GM23338 (cell line): ENCODE measurements around the gene CHST13. TPM values are rescaled to one million over a fixed set of nuclear protein-coding genes. Genes with fewer than 3 reads are reported as not detected.

ENCODE experiments used
- ATAC-seq: fragments of 200-7000 bp; cut with Tn5 transposase; 3 replicates; pipeline ENCODE4 v1.9.1; 2020
- DNase-seq: peaks from one replicate; pipeline ENCODE4 v3.0.0-alpha.2; 2015; ENCODE audit warnings: low spot score
- H2AFZ ChIP-seq: fragments of 200-600 bp; sonication (generic); 2 replicates; pipeline ENCODE4 v1.8.0; 2016; ENCODE audit warnings: antibody characterized with exemption, mild to moderate bottlenecking, moderate library complexity
- H3F3A ChIP-seq: fragments of 200-600 bp; sonication (generic); replicated peaks from 2 replicates; pipeline ENCODE4 v1.8.0; 2017; ENCODE audit warnings: antibody characterized with exemption, mixed run types, low read depth
- H3K27ac ChIP-seq: fragments of 200-600 bp; sonication (generic); 2 replicates; pipeline ENCODE4 v1.6.1; 2016; ENCODE audit warnings: low read depth
- H3K27me3 ChIP-seq: fragments of 200-600 bp; sonication (generic); 2 replicates; pipeline ENCODE4 v1.8.0; 2016; ENCODE audit warnings: mild to moderate bottlenecking, mixed run types, moderate library complexity; ENCODE audit not compliant: insufficient read depth
- H3K36me3 ChIP-seq: fragments of 200-600 bp; sonication (generic); 2 replicates; pipeline ENCODE4 v1.8.0; 2016; ENCODE audit warnings: mild to moderate bottlenecking; ENCODE audit not compliant: insufficient read depth
- H3K4me1 ChIP-seq: fragments of 200-600 bp; sonication (generic); 2 replicates; pipeline ENCODE4 v1.8.0; 2016; ENCODE audit warnings: mild to moderate bottlenecking, moderate library complexity; ENCODE audit not compliant: insufficient read depth
- H3K4me2 ChIP-seq: fragments of 200-600 bp; sonication (generic); 2 replicates; pipeline ENCODE4 v1.7.1; 2017; ENCODE audit warnings: mixed run types
- H3K4me3 ChIP-seq: fragments of 200-600 bp; sonication (generic); 2 replicates; pipeline ENCODE4 v1.6.1; 2016; ENCODE audit warnings: mixed run types
- H3K79me2 ChIP-seq: fragments of 200-600 bp; sonication (generic); replicated peaks from 2 replicates; pipeline ENCODE4 v1.8.0; 2017; ENCODE audit warnings: mild to moderate bottlenecking; ENCODE audit not compliant: insufficient read depth
- H3K9me2 ChIP-seq: fragments of 200-600 bp; sonication (generic); 2 replicates; pipeline ENCODE4 v1.8.0; 2017; ENCODE audit not compliant: insufficient read depth
- H4K20me1 ChIP-seq: fragments of 200-600 bp; sonication (generic); replicated peaks from 2 replicates; pipeline ENCODE4 v1.8.0; 2017; ENCODE audit warnings: mild to moderate bottlenecking; ENCODE audit not compliant: insufficient read depth
- H3K27ac Mint-ChIP-seq: 2 replicates; pipeline ENCODE4 v1.8.0; 2020; ENCODE audit warnings: inconsistent platforms, mild to moderate bottlenecking, moderate library complexity, mixed read lengths
- H3K27me3 Mint-ChIP-seq: 3 replicates; pipeline ENCODE4 v1.8.0; 2022; ENCODE audit warnings: low read depth, mild to moderate bottlenecking, moderate library complexity, mixed read lengths, inconsistent platforms; ENCODE audit not compliant: insufficient read depth, poor library complexity
- H3K36me3 Mint-ChIP-seq: 3 replicates; pipeline ENCODE4 v1.8.0; 2021; ENCODE audit warnings: low read depth, mild to moderate bottlenecking, inconsistent platforms, moderate library complexity, mixed read lengths
- H3K4me1 Mint-ChIP-seq: 3 replicates; pipeline ENCODE4 v1.8.0; 2020; ENCODE audit warnings: mild to moderate bottlenecking, inconsistent platforms, mixed read lengths
- H3K4me3 Mint-ChIP-seq: 3 replicates; pipeline ENCODE4 v1.8.0; 2021; ENCODE audit warnings: moderate library complexity, mild to moderate bottlenecking, inconsistent platforms, mixed read lengths
- H3K9me3 Mint-ChIP-seq: 3 replicates; pipeline ENCODE4 v1.8.0; 2020; ENCODE audit warnings: moderate library complexity, mild to moderate bottlenecking, inconsistent platforms, mixed read lengths
- CREB1 ChIP-seq: fragments of 250-450 bp; sonication (Bioruptor Pico); IDR thresholded peaks from 2 replicates; pipeline ENCODE4 v1.5.0; 2020; ENCODE audit warnings: low read depth, mild to moderate bottlenecking, moderate library complexity
- EZH2 ChIP-seq: fragments of 200-600 bp; sonication (generic); IDR thresholded peaks from one replicate; pipeline ENCODE4 v1.8.0; 2017; ENCODE audit warnings: antibody characterized with exemption, mild to moderate bottlenecking, low read depth; ENCODE audit not compliant: unreplicated experiment
- EZH2phosphoT487 ChIP-seq: fragments of 200-600 bp; sonication (generic); IDR thresholded peaks from one replicate; pipeline ENCODE4 v1.8.1; 2018; ENCODE audit warnings: antibody characterized with exemption; ENCODE audit not compliant: unreplicated experiment
- JUNB ChIP-seq: IDR thresholded peaks from one replicate; pipeline ENCODE4 v1.6.1; 2016; ENCODE audit warnings: antibody characterized with exemption; ENCODE audit not compliant: unreplicated experiment
- NANOG ChIP-seq: IDR thresholded peaks from 2 replicates; pipeline ENCODE4 v1.6.1; 2016; ENCODE audit warnings: antibody characterized with exemption, borderline replicate concordance
- POLR2AphosphoS5 ChIP-seq: IDR thresholded peaks from 2 replicates; pipeline ENCODE4 v1.6.1; 2016; ENCODE audit warnings: antibody characterized with exemption, low read depth
- STAT1 ChIP-seq: IDR thresholded peaks from one replicate; pipeline ENCODE4 v1.6.1; 2016; ENCODE audit warnings: antibody characterized with exemption; ENCODE audit not compliant: unreplicated experiment
- ZNF114 ChIP-seq: fragments of 250-450 bp; sonication (Bioruptor Pico); IDR thresholded peaks from 2 replicates; pipeline ENCODE4 v1.5.0; 2020; ENCODE audit warnings: mild to moderate bottlenecking, moderate library complexity
- ZNF331 ChIP-seq: fragments of 250-450 bp; sonication (Bioruptor Pico); IDR thresholded peaks from 2 replicates; pipeline ENCODE4 v1.5.0; 2020; ENCODE audit warnings: low read depth, mild to moderate bottlenecking, moderate library complexity
- polyA plus RNA-seq: library from polyadenylated mRNA; unstranded; fragments of >200 nt; fragmentation: Nextera tagmentation; extraction: Ambion mirVana; gene quantifications from 2 replicates; pipeline ENCODE4 v1.2.1, GENCODE V29; 2016
- total RNA-seq: library from RNA; depleted of rRNA; stranded (reverse); fragments of >200 nt; shearing (Covaris generic); gene quantifications from 2 replicates; pipeline ENCODE4 v1.2.3, GENCODE V29; 2014
- TF ChIP-seq, protein P1 (sequence below): IDR thresholded peaks from one replicate; pipeline ENCODE4 v1.6.1; 2018; ENCODE audit warnings: antibody characterized with exemption; ENCODE audit not compliant: unreplicated experiment
- TF ChIP-seq, protein P2 (sequence below): IDR thresholded peaks from 2 replicates; pipeline ENCODE4 v1.6.1; 2016; ENCODE audit warnings: antibody characterized with exemption
- TF ChIP-seq, protein P3 (sequence below), 2 experiments: fragments of 200-600 bp in 1 of 2; sonication (generic) in 1 of 2; conservative IDR thresholded peaks; 2 replicates each; pipeline versions ENCODE4 v1.5.1 to v1.6.1; 2016 to 2017; ENCODE audit warnings: antibody characterized with exemption in 2 of 2, low read depth in 2 of 2, mild to moderate bottlenecking in 2 of 2, moderate library complexity in 1 of 2

The CHST13 gene
- total and polyA plus RNA-seq, 2 experiments from 2014 or later = 3.7 to 8.4 TPM

DNA sequence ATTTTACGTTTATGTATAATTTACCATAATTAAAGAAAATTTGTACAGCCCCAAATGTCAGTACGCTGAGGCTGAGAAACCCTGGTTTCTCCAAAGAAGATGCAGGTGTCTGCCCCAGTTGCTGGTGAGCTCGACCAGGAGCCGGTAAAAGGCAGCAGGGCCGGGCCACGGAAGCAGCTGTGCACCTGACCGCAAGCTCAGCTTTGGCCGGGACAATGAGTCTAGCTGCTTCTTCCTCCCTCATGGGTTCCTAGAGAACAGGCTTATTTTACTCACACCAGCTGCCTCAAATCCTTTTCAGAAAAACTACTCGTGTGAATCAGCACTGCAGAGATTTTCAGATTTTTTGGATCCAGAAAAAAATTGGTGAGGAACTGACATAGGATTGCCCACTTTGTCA is 30.2 kb upstream of the CHST13 start (continued):
- TF ChIP-seq, protein P1, sequence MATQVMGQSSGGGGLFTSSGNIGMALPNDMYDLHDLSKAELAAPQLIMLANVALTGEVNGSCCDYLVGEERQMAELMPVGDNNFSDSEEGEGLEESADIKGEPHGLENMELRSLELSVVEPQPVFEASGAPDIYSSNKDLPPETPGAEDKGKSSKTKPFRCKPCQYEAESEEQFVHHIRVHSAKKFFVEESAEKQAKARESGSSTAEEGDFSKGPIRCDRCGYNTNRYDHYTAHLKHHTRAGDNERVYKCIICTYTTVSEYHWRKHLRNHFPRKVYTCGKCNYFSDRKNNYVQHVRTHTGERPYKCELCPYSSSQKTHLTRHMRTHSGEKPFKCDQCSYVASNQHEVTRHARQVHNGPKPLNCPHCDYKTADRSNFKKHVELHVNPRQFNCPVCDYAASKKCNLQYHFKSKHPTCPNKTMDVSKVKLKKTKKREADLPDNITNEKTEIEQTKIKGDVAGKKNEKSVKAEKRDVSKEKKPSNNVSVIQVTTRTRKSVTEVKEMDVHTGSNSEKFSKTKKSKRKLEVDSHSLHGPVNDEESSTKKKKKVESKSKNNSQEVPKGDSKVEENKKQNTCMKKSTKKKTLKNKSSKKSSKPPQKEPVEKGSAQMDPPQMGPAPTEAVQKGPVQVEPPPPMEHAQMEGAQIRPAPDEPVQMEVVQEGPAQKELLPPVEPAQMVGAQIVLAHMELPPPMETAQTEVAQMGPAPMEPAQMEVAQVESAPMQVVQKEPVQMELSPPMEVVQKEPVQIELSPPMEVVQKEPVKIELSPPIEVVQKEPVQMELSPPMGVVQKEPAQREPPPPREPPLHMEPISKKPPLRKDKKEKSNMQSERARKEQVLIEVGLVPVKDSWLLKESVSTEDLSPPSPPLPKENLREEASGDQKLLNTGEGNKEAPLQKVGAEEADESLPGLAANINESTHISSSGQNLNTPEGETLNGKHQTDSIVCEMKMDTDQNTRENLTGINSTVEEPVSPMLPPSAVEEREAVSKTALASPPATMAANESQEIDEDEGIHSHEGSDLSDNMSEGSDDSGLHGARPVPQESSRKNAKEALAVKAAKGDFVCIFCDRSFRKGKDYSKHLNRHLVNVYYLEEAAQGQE = no peak
- no peak for TF ChIP-seq EZH2
- no peak for TF ChIP-seq ZNF331 (CRISPR knock-in tag)
- TF ChIP-seq, protein P2, sequence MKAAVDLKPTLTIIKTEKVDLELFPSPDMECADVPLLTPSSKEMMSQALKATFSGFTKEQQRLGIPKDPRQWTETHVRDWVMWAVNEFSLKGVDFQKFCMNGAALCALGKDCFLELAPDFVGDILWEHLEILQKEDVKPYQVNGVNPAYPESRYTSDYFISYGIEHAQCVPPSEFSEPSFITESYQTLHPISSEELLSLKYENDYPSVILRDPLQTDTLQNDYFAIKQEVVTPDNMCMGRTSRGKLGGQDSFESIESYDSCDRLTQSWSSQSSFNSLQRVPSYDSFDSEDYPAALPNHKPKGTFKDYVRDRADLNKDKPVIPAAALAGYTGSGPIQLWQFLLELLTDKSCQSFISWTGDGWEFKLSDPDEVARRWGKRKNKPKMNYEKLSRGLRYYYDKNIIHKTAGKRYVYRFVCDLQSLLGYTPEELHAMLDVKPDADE = no peak
- TF ChIP-seq NANOG = no peak
- no peak for TF ChIP-seq POLR2AphosphoS5
- TF ChIP-seq CREB1 (CRISPR knock-in tag) = no peak
- TF ChIP-seq, protein P3, sequence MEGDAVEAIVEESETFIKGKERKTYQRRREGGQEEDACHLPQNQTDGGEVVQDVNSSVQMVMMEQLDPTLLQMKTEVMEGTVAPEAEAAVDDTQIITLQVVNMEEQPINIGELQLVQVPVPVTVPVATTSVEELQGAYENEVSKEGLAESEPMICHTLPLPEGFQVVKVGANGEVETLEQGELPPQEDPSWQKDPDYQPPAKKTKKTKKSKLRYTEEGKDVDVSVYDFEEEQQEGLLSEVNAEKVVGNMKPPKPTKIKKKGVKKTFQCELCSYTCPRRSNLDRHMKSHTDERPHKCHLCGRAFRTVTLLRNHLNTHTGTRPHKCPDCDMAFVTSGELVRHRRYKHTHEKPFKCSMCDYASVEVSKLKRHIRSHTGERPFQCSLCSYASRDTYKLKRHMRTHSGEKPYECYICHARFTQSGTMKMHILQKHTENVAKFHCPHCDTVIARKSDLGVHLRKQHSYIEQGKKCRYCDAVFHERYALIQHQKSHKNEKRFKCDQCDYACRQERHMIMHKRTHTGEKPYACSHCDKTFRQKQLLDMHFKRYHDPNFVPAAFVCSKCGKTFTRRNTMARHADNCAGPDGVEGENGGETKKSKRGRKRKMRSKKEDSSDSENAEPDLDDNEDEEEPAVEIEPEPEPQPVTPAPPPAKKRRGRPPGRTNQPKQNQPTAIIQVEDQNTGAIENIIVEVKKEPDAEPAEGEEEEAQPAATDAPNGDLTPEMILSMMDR (conservative IDR thresholded peaks at IDR 0.05; ENCODE audit: low read depth in 2 of 2) = no peak
- no peak for TF ChIP-seq ZNF114 (CRISPR knock-in tag)
- TF ChIP-seq EZH2phosphoT487 = no peak
- TF ChIP-seq JUNB = no peak

DNA sequence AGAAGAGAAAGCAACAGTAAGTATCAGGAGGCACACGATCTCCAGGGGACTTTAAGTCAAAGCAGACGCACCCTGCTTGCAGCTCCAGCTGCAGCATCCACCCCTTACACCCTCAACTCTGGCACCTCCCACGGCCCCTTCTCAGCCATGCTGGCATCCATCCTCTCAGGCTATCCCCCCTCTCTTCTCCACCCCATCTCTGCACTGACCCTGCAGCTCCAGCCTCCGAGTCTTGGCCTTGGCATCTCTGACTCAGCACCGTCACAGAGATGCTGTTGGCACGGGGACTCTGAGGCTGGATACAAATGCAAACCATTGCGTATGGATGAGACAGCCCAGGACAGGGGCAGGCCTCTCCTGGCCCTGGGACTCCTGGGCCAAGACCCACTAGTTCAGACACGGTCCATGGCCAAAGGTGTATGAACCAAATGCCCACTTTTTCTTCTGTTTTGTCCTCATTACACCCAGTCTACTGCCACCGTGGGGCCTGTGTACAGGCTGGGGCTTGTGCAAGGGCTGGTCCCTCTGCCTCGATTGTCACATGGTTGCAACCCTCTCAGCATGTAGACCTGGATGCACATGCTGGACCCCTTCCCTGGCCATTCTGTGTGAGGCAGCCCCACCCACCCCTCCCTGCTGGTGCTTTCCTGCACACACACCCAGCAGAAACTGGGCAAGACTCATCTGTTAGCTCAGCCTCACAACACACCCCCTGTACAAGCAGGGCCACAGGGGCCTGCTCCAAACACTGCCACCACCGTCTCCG is 29.6 kb upstream of the CHST13 start:
- peaks cover 22% of the 10 kb centered on the region for H3K4me1 Mint-ChIP-seq
- no peak overlapping the region for H3K4me3 Mint-ChIP-seq
- no peaks in the 10 kb centered on the region for H4K20me1 ChIP-seq
- ATAC-seq = no peak
- H3K79me2 ChIP-seq = no peaks in the 10 kb centered on the region
- H3K36me3 Mint-ChIP-seq = no peaks in the 10 kb centered on the region
- peaks cover 7% of the 10 kb centered on the region; the same call in 1 of the 2 replicates for H3K4me1 ChIP-seq
- no peaks in the 10 kb centered on the region for H3F3A ChIP-seq
- H3K4me2 ChIP-seq = no peak overlapping the region
- no peak overlapping the region for H3K4me3 ChIP-seq
- no peaks in the 10 kb centered on the region for H3K36me3 ChIP-seq
- H3K9me2 ChIP-seq = no peaks in the 10 kb centered on the region
- no peak overlapping the region for H3K27ac ChIP-seq
- H3K27ac Mint-ChIP-seq = no peak overlapping the region
- H3K27me3 Mint-ChIP-seq = peaks cover 19% of the 10 kb centered on the region
- H2AFZ ChIP-seq = no peak overlapping the region
- no peaks in the 10 kb centered on the region for H3K27me3 ChIP-seq
- no peaks in the 10 kb centered on the region for H3K9me3 Mint-ChIP-seq
- no peak for DNase-seq
- TF ChIP-seq CREB1 (CRISPR knock-in tag) = no peak
- TF ChIP-seq, protein P3 (conservative IDR thresholded peaks at IDR 0.05; ENCODE audit: low read depth in 2 of 2) = no peak
- no peak for TF ChIP-seq JUNB
- TF ChIP-seq ZNF331 (CRISPR knock-in tag) = no peak
- TF ChIP-seq, protein P2 = no peak
- TF ChIP-seq EZH2 = no peak
- TF ChIP-seq POLR2AphosphoS5 = no peak
- no peak for TF ChIP-seq NANOG
- no peak for TF ChIP-seq STAT1
